Kidney epithelial cell (primary cell): ENCODE data around the gene SCN4A. TPM values are rescaled to one million over a fixed set of nuclear protein-coding genes. Genes with fewer than 3 reads are reported as not detected.
"Not testable (repeated sequence)": the region's sequence is repeated elsewhere in the genome, so short reads cannot be mapped to it uniquely, and the experiment has no call there.

Experiments
- DNase-seq: peaks from one replicate; pipeline ENCODE4 v3.0.0-alpha.2; 2010; ENCODE audit warnings: low read depth
- H3K27me3 ChIP-seq: 2 replicates; pipeline ENCODE4 v1.6.0; 2011; ENCODE audit warnings: low read length; ENCODE audit not compliant: control insufficient read depth, insufficient read depth
- H3K36me3 ChIP-seq: 2 replicates; pipeline ENCODE4 v1.5.1; 2011; ENCODE audit warnings: low read length; ENCODE audit not compliant: control insufficient read depth, insufficient read depth
- H3K4me3 ChIP-seq: 2 replicates; pipeline ENCODE4 v1.5.1; 2011; ENCODE audit warnings: low read depth, mild to moderate bottlenecking, control low read depth, low read length
- CTCF ChIP-seq: IDR thresholded peaks from 2 replicates; pipeline ENCODE4 v1.5.1; 2011; ENCODE audit warnings: mild to moderate bottlenecking, moderate library complexity, low read length, control low read depth, inconsistent platforms; ENCODE audit not compliant: insufficient read depth, poor library complexity, severe bottlenecking
- total RNA-seq: library from RNA; depleted of rRNA; stranded (reverse); fragments of >200 nt; gene quantifications from 2 replicates; pipeline ENCODE4 v1.2.3, GENCODE V29; 2015

The SCN4A gene
- total RNA-seq, 1 donor from 2014 or later: 0.33 TPM

GRCh38 chr17:63911041-63911635, 61.6 kb downstream of the SCN4A start, which contains the start of gene CSHL1:
Gene CSHL1 (minus strand): TSS chr17:63911258. CDS start chr17:63911196, 62 bp downstream.
- no peaks in the 10 kb centered on the region for H3K36me3 ChIP-seq
- H3K4me3 ChIP-seq: no peak within 1 kb of the TSS
- H3K27me3 ChIP-seq: peaks cover 9% of the 10 kb centered on the region
- TF ChIP-seq CTCF: no peak
- no peak for DNase-seq

- DNase-seq: no peak
- Histone ChIP-seq H3K36me3 (no peaks in the 10 kb centered on the region), H3K4me3 (no peak overlapping the region), H3K27me3 (peaks cover 9% of the 10 kb centered on the region)
- TF ChIP-seq CTCF: no peak
Observed at GRCh38 chr17:63910096-63910495, 62.6 kb downstream of the SCN4A start.

GRCh38 chr17:63909586-63909985, 63.1 kb downstream of the SCN4A start:
- not testable (repeated sequence) for H3K36me3 ChIP-seq, H3K4me3 ChIP-seq, H3K27me3 ChIP-seq, DNase-seq

GRCh38 chr17:63907161-63907778, 65.4 kb downstream of the SCN4A start:
- peak; percentile 24 for TF ChIP-seq CTCF
- H3K36me3 ChIP-seq, H3K27me3 ChIP-seq, DNase-seq, H3K4me3 ChIP-seq: not testable (repeated sequence)

GRCh38 chr17:63904796-63905195, 67.9 kb downstream of the SCN4A start:
- H3K36me3 ChIP-seq, DNase-seq, H3K4me3 ChIP-seq: not testable (repeated sequence)
- H3K27me3 ChIP-seq: peaks cover 10% of the 10 kb centered on the region

GRCh38 chr17:63903787-63904201, 68.9 kb downstream of the SCN4A start:
- not testable (repeated sequence) for H3K27me3 ChIP-seq, H3K4me3 ChIP-seq, H3K36me3 ChIP-seq, DNase-seq
- TF ChIP-seq CTCF: peak; percentile 13

GRCh38 chr17:63901971-63902370, 70.7 kb downstream of the SCN4A start:
- H3K27me3 ChIP-seq, H3K36me3 ChIP-seq, H3K4me3 ChIP-seq, DNase-seq: not testable (repeated sequence)

- H3K27me3 ChIP-seq, DNase-seq: not testable (repeated sequence)
Observed at GRCh38 chr17:63898899-63899798, 73.6 kb downstream of the SCN4A start.

GRCh38 chr17:63896524-63897354, 76.0 kb downstream of the SCN4A start, which contains the start of gene CSH1:
Gene CSH1 (minus strand): TSS chr17:63896574. CDS start chr17:63896511, 63 bp downstream.
- not testable (repeated sequence) for DNase-seq, H3K27me3 ChIP-seq, H3K4me3 ChIP-seq, H3K36me3 ChIP-seq

More at GRCh38 chr17:63898899-63899798, 73.6 kb downstream of the SCN4A start:
- not testable (repeated sequence) for H3K36me3 ChIP-seq, H3K4me3 ChIP-seq
